GM19238 (cell line): ENCODE data around the gene PARD3.
"Not testable (repeated sequence)": the region's sequence is repeated elsewhere in the genome, so short reads cannot be mapped to it uniquely, and the experiment has no call there.

Experiments
- DNase-seq: peaks from one replicate; pipeline ENCODE4 v3.0.0; 2011; ENCODE audit warnings: low spot score; ENCODE audit not compliant: insufficient read length

Gene PARD3

DNA sequence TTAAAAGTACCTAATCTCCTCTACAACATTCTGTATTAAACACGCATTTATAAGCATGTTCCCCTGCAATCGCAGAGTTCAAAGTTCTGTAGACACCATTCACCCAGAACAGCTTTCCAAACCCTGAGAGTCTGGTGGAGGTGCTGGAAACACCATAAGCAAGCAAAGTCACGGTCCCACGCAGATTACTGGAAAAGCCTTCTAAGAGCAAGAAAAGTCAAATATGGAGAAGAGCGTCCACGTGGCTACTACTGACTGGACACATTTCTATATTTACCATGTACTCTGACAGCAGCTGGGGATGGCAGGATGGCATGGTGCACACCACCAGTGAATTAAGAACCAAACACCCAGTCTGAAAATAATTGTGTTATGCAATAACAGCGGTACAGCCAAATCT, 97.7 kb downstream of the PARD3 start:
- no peak for DNase-seq

DNA sequence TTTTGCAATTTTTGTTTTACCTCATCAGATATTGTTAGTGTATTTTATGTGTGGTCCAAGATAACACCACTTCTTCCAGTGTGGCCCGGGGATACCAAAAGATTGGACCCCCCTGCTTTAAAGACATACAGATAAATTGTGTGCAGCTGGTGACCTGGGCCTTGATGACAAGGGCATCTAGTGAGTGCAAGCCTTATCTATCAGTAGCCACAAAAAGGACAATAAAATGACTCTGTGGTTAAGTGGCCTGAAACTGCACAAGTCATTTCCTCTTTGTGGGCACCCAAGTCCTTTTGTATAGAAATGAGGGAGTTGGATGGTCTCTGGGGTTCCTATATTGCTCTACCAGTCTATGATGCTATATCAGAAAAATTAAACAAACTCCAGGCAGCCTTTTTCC, 98.1 kb downstream of the PARD3 start:
- no peak for DNase-seq

DNA sequence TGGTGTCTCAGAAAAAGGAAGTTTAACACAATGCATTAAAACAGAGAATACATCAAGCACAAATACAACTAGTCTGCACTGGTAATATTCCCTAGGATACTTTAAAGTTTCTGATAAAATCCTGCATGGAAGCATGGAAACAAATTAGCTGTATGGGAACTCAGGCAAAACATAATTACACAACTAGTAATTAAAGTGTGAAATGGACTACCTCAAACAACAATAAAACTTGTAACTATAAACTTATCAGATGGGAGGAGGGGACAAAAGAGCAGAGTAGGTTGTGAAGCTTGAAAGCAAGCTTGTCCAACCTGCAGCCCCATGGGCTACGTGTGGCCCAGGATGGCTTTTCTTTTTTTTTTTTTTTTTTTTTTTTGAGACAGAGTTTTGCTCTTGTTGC, 98.9 kb downstream of the PARD3 start:
- no peak for DNase-seq

DNA sequence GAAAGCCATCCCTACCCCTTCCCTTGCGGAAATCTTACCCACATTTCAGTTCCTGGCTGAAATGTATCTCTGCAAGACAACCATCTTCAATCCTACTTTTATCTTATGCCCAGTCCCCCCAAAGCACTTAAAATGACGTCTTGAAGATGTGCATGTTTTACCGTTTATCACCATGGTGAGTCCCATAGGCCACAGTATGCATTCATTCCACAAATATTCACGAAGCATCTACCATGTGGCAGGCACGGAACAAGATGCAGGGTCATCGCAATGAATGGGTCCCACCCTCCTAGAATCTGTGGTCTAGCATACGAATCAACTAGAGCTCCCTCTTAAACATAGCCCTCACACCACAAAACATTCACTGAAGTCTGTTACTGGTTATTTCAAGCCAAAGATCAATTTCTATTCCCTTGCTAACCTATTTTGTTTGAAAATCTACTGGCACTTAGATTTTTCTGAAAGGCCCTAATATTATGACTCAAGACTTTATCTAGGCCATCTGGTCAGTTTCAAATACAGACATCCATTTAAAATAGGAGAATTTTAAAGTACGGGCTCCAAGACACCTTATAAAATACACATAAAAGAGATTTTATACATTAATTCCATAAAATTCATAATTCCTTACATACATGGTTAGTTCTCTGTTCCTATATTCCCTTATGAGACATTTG, 99.4 kb downstream of the PARD3 start:
- no peak for DNase-seq

DNA sequence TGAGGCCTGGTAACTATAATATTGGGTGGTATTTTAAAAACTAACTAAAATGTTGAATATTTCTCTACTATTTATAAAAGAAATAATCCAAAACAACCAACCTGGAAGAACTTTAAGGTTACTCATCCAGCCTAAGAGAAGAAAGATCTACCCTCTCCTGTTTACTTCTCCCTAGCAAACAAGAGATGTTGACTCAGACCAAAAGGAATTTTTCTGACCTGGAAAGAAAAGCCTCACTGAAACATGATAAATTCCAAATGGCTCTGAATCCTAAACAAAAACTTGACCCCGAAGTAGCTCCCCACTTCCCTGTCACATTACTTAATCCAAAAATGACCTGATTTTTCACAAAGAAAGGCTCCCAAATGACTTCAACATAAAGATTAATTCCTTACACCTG, 101.2 kb downstream of the PARD3 start:
- no peak for DNase-seq

DNA sequence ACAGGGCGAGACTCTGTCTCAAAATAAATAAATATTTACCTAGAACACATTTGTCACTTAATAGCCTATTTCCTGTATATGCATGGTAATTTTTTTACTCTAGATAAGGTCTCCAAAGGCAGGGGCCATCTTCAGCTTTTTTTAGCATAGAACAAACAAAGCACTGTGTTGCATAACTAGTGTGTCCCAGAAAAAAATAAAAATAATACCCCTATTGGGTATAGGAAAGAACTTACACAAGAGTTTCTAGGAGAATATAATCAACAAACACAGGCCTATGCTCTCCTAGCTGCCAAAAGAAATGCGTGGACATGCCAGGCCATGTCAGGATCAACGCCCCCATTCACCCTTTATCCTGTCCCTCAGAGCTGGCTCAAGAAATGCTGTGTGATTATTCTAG, 103.6 kb downstream of the PARD3 start:
- no peak for DNase-seq

DNA sequence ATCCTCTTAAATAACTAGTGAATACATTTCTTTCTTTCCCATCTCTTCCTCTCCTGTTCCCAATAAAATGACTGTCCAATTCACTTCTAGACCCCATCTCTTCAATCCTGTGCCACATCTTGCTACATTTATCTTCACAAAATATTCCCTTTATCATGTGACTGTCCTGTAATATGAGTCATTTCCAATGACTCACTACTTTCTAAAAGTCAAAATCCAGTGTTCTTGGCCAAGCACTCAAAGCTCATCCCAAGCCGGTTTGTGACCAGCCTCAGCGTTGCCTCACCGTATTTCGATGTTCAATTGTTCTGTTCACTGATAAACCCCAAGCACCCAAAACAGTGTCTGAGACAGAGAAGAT, 104.7 kb downstream of the PARD3 start:
- DNase-seq: no peak

DNA sequence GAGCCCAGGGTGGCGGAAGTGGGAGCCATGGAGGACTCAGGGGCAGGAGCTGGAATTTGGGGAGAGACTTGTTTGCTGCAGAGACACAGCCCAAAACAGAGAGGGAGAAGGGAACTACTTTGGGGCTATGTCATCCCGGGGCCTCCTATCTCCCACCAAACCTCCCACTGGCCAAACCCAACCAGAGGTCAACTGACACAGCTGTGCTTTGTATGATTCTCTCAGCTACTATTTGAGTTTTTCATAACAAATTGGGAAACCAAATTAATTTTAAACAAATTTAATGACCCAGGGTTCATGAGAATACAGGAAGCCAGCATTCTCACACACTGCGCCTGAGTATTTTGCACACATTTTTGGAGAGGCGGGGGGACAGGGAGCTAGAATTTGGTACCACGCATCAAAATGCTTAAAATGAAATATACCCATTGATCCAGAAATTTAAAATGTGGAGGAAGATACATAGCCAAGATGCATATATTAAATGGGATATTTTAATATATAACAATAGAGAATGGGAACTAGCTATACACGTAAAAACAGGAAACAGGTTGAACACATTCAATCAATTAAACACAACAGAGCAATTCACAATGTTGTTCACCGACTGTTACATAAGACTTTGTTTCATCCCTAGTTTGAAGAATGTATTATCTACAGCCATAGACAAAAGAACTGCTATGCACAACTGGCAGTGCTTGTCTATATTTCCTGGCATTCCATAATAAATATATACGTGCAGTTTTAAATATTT, 105.3 kb downstream of the PARD3 start:
- no peak for DNase-seq

DNA sequence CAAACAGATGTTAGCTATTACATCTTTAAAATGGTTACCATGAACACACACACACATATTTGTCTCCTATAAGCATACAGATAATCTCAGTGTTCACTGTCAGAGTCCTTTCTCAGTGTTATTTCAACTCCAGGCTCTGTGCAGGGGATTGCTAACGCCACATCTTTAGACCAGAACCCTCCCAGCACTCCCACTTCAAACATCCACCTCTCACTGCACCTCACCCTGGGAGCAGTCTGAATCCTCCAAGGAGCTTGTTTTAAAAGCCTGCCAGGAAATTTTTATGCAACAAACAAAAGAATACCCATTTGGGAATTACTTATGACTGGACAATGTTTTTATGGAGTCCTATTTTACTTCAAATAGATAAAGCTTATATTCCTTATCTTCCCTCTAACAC, 107.4 kb downstream of the PARD3 start:
- no peak for DNase-seq

DNA sequence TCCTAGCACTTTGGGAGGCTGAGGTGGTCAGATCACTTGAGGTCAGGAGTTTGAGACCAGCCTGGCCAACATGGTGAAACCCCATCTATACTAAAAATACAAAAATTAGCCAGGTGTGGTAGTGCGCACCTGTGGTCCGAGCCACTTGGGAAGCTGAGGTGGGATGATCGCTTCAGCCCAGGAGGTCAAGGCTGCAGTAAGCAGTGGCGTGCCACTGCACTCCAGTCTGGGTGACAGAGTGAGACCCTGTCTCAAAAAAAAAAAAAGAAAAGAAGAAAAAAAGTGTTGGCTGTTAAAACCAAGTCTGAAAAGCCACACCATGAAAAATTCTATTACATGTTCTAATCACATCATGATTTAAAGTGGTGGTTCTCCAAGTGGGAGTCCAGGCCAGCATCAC, 108.1 kb downstream of the PARD3 start:
- not testable (repeated sequence) for DNase-seq

DNA sequence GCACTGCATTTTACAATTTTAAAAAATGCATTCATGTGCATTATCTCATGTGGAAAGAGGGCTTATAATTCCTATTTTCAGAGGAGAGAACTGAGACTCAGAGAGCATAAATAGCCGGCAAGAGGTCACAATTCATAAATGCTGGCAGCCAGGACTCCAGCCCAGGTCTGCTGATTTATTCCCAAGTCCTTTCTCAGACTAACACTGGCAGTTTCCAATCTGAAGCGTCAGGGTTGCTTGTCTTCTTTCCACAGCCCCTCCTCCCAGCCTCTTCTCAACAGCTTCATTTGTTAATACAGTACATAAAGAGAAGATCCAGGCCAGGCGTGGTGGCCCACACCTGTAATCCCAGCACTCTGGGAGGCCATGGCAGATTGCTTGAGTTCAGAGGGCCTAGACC, 108.9 kb downstream of the PARD3 start:
- no peak for DNase-seq

DNA sequence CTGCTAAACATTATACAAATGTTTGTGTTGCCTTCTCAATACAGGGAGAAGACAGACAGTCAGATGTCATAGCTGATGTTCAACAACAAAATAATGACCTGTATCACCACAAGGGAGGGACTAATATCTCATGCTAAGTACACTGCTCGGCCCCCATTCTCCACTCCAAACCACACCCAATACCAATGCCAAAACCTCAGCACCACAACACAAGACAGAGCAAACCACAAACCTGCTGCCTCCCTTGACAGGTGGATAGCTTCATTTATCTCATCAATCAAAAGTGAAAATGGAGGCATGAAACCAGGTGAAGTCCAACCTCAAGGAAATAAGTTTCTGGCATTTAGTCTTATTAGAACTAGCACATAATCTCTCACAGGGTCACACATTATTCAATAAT, 109.5 kb downstream of the PARD3 start:
- no peak for DNase-seq

DNA sequence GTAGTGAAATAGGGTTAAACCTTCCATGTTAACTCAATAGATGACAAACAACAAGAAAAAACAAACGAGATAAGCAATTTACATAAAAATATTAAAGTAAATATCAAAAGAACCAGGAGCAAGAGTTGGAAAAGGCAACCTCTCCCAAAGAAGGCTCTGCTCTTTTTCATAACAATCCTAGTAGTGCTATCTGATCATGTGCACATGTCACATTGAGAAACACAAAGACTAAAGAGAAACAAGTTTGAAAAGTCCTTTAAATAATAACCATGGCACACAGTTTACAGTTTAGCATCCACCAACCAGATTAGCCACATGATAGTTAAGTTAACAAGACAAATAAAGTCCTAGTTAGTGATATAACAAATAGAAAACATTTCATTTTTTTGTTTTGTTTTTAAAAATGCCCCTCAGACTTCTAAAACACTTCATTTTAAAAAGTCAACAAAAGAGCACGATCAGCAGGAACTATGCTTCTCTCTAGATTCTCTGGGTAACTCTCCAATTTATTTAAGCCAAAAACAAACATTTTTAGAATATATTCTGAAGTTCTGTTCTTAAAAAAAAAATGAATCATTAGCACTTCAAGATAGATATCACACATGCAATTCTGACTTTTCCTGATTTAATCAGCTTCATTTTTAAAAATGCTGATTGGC, 110.4 kb downstream of the PARD3 start:
- DNase-seq: no peak

DNA sequence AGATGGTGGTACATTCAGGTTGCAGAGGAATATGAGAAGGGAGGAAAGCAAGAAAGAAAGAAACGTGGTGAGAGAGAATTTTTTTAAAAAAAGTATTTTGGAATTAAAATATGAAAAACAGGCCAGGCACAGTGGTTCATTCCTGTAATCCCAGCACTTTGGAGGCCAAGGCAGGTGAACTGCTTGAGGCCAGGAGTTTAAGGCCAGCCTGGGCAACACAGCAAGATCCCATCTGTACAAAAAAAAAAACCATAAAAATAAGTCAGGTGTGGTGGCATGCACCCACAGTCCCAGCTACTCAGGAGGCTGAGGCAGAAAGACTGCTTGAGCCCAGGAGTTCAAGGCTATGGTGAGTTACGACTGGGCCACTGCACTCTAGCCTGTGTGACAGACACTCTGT, 112.1 kb downstream of the PARD3 start:
- DNase-seq: no peak

DNA sequence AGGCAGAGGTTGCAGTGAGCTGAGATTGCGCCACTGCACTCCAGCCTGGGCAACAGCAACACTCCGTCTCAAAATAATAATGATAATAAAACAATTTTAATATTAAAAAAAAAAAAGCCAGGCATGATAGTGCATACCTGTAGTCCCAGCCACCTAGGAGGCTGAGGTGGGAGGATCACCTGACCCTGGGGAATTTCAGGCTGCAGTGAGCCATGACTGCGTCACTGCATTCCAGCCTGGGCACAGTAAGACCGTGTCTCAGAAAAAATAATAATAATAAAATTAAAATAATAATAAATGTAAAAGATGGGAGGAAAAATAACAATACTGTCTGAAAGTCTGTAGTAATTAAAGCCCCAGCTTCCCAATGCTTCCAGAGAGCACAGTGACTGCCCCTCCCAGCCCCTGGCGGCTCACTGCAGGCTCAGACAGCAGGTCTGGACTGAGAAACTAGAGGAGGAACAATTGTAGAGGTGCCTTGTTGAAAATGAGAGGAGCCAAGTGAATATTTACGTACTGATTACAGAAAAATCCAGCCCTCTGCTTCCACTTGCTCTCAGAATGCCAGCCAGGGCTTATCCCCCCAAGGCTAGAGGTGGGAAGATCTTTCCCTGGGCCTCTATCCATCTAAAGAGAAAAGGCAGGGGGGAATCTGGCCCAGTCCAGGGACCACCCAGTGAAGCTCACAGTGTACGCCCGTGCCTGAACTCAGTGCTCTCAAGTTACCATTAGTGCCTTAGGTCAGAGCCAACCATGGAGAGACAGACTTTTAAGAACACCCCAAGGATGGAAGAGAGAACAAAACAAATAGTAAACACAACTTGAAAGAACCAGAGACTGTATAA, 112.8 kb downstream of the PARD3 start:
- DNase-seq: no peak

DNA sequence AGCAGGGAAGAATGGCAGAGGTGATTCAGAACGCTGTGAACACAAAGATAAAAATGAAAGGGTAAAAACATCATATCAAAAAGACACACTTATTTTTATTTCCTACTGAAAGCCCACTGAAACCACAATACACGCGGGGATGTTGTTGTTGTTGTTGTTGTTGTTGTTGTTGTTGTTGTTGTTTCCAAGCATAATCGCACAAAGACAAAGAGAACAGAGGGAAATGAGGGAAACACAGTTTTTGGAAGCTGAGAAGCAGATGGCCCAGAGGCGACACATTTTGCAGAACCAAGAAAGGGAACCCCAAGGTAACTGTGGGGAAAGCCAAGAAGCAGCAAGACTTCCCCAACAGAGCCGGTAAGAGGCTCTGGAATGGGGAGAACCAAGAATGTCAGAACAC, 113.9 kb downstream of the PARD3 start:
- no peak for DNase-seq

DNA sequence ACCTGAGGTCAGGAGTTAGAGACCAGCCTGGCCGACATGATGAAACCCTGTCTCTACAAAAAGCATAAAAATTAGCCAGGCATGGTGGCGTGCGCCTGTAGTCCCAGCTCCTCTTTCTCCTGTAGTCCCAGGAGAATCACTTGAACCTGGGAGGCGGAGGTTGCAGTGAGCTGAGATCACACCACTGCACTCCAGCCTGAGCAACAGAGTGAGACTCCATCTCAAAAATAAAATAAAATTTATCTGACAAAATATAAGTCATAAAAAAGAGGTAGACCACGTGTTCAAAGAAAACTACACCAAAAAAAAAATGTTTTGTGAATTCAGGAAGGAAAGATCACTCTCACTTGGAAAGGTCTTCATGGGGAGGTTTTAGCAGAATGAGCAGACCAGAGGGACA, 114.3 kb downstream of the PARD3 start:
- not testable (repeated sequence) for DNase-seq

DNA sequence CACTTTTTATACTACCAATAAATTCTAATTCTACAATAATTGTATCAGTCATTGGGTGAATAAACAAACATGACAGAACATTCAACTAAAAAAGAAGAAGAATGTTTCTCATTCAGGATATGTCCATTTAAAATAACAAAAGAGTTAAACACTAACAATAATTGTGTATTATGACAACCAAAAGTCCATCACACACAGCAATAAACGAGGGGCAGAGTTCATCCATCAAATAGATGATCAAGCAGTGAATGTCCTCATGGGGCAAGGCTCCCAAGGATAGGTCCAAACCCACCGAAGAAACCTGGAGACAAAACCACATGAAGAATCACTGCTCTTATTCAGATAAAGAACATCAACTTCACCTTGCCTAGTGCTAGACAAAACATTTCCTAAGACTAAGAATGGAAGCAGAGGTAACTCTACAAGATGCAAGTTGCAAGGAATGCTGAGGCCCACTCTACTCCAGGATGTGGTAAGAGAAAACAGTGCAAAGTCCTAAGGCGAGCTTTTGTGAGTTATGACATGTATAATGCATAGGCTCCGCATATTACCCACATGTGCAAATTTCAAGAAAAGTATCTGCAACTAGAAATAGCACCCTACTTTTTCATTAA, 115.1 kb downstream of the PARD3 start:
- DNase-seq: no peak

DNA sequence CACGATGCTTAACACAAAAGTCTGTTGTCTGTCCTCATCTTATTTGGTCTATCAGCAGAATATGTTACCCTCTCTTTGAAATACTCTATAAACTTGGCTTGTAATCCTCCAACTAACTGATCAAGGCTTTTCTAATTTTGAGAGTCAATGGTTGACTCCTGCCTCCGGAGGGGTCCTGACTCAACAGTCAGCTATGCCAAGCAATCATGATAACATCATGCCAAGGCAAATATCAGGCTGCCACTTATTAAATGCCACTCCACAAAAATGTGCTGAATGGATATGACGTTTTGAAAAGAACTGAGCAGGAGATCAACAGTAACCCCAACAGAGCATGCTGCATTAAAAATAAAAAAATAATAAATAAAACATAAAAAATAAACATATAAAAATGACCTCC, 116.1 kb downstream of the PARD3 start:
- DNase-seq: no peak

DNA sequence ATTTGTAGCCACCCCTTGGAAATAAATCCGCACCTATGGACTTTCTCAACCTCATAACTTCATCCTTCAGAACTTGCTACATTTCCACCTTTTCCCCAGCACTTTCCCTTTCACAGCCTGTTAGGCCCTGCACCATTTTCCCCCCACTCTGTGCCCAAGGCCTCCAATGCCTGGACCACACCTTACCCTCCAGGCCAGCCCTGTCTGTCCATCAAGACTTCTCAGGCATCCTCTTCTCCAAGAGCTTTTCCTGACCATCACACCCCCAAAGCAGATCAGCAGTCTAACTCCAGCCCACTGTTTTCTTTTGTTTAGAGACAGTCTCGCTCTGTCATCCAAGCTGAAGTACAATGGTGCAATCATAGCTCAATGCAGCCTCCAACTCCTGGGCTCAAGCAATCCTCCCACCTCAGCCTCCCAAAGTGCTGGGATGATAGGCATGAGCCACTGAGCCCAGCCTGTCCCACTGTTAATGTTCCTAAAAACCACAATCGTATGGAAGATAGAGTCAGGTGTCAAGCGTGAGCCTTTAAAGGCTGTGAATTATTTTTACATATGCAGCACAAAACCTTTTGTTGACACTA, 116.8 kb downstream of the PARD3 start:
- no peak for DNase-seq
